ENCODE results near the gene OGA. TPM values are rescaled to one million over a fixed set of nuclear protein-coding genes. Genes with fewer than 3 reads are reported as not detected.

The OGA gene
- total and polyA plus RNA-seq, 10 donors, result 65.7 to 234 (median 162) TPM

GRCh38 chr10:101766753-101767599 lies 51.3 kb downstream of the OGA start:
- WGBS, 5 donors, result 75 to 89% (median 76%) methylated on average over 12 of the region's 12 CpGs
- H3K36me3 ChIP-seq, result no peaks in the 10 kb centered on the region
- intact Hi-C loops (cut with DNase I; ENCODE audit: low total_unique reads), result no loop called here
- no peak for TF ChIP-seq POLR2A (IDR thresholded peaks at IDR 0.05)
- no peak for TF ChIP-seq CTCF (IDR thresholded peaks at IDR 0.05 in 8 of 11, conservative IDR thresholded peaks at IDR 0.05 in 3 of 11)
- TF ChIP-seq POLR2AphosphoS5 (IDR thresholded peaks at IDR 0.05), result no peak
- no peaks in the 10 kb centered on the region for H3K4me1 ChIP-seq
- DNase-seq, result peak; percentile 64
- H3K27me3 ChIP-seq (replicated peaks in 1 of 7), result peaks cover 0 to 70% (median 25%) of the 10 kb centered on the region in 7 donors
- H3K4me3 ChIP-seq, result no peak overlapping the region
- no peaks in the 10 kb centered on the region for H3K9me3 ChIP-seq
- no peak overlapping the region for H3K27ac ChIP-seq

- no peak for TF ChIP-seq POLR2A (IDR thresholded peaks at IDR 0.05)
- no peak for TF ChIP-seq POLR2AphosphoS5 (IDR thresholded peaks at IDR 0.05)
- TF ChIP-seq CTCF (IDR thresholded peaks at IDR 0.05 in 8 of 11, conservative IDR thresholded peaks at IDR 0.05 in 3 of 11), result no peak
- Histone ChIP-seq H3K4me1 (no peaks in the 10 kb centered on the region), H3K9me3 (no peaks in the 10 kb centered on the region), H3K27ac (no peak overlapping the region), H3K36me3 (no peaks in the 10 kb centered on the region), H3K4me3 (no peak overlapping the region), H3K27me3 (replicated peaks in 1 of 7) (peaks cover 0 to 66% (median 19%) of the 10 kb centered on the region in 7 donors)
- 67 to 82% (median 75%) methylated on average over 6 of the region's 6 CpGs for WGBS, 5 donors
- intact Hi-C loops (cut with DNase I; ENCODE audit: low total_unique reads), result no loop called here
- peak; percentile 41 for DNase-seq
Observed at GRCh38 chr10:101766306-101766705, 51.9 kb downstream of the OGA start.

- H3K4me1 ChIP-seq, result no peaks in the 10 kb centered on the region
- TF ChIP-seq POLR2A (IDR thresholded peaks at IDR 0.05), result no peak
- TF ChIP-seq POLR2AphosphoS5 (IDR thresholded peaks at IDR 0.05), result no peak
- TF ChIP-seq CTCF (IDR thresholded peaks at IDR 0.05 in 8 of 11, conservative IDR thresholded peaks at IDR 0.05 in 3 of 11), result no peak
- H3K36me3 ChIP-seq, result no peaks in the 10 kb centered on the region
- intact Hi-C loops (cut with DNase I; ENCODE audit: low total_unique reads), result no loop called here
- no peak overlapping the region for H3K4me3 ChIP-seq
- H3K27me3 ChIP-seq (replicated peaks in 1 of 7), result peaks cover 0 to 42% (median 0%) of the 10 kb centered on the region in 7 donors
- H3K9me3 ChIP-seq, result no peaks in the 10 kb centered on the region
- 78 to 87% (median 82%) methylated on average over 7 to 10 of the region's 10 CpGs for WGBS, 5 donors
- DNase-seq, result peak; percentile 45
- H3K27ac ChIP-seq, result no peak overlapping the region
Observed at GRCh38 chr10:101763141-101763846, 55.0 kb downstream of the OGA start.

GRCh38 chr10:101762736-101763135 lies 55.5 kb downstream of the OGA start:
- Histone ChIP-seq H3K27me3 (replicated peaks in 1 of 7) (peaks cover 0 to 38% (median 0%) of the 10 kb centered on the region in 7 donors), H3K9me3 (no peaks in the 10 kb centered on the region), H3K27ac (no peak overlapping the region), H3K36me3 (no peaks in the 10 kb centered on the region), H3K4me3 (no peak overlapping the region), H3K4me1 (no peaks in the 10 kb centered on the region)
- TF ChIP-seq POLR2A (IDR thresholded peaks at IDR 0.05) (no peak), POLR2AphosphoS5 (IDR thresholded peaks at IDR 0.05) (no peak), CTCF (IDR thresholded peaks at IDR 0.05 in 8 of 11, conservative IDR thresholded peaks at IDR 0.05 in 3 of 11) (no peak)
- peak; percentile 39 for DNase-seq
- 86 to 92% (median 90%) methylated on average over 5 of the region's 5 CpGs for WGBS, 5 donors
- intact Hi-C loops (cut with DNase I; ENCODE audit: low total_unique reads), result no loop called here
